ENCODE measurements around the gene SPPL2B. TPM values are rescaled to one million over a fixed set of nuclear protein-coding genes. Genes with fewer than 3 reads are reported as not detected.
"Not testable (repeated sequence)": the region's sequence is repeated elsewhere in the genome, so short reads cannot be mapped to it uniquely, and the experiment has no call there.

The SPPL2B gene, protein sequence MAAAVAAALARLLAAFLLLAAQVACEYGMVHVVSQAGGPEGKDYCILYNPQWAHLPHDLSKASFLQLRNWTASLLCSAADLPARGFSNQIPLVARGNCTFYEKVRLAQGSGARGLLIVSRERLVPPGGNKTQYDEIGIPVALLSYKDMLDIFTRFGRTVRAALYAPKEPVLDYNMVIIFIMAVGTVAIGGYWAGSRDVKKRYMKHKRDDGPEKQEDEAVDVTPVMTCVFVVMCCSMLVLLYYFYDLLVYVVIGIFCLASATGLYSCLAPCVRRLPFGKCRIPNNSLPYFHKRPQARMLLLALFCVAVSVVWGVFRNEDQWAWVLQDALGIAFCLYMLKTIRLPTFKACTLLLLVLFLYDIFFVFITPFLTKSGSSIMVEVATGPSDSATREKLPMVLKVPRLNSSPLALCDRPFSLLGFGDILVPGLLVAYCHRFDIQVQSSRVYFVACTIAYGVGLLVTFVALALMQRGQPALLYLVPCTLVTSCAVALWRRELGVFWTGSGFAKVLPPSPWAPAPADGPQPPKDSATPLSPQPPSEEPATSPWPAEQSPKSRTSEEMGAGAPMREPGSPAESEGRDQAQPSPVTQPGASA
- total RNA-seq (100 to 1,000 TPM; 106 to 111 TPM), total RNA-seq (16.9 to 128 (median 51.7) reads per million in 172 experiments)
- polyA plus RNA-seq (2013, experiment 1 of 2) = 40.4 TPM
- 50.4 TPM for polyA plus RNA-seq (2013, experiment 2 of 2)

- peaks cover 26% of the 10 kb centered on the region for H3K36me3 ChIP-seq (ENCODE audit: insufficient read depth, low read length)
- H3K4me3 ChIP-seq (ENCODE audit: low read length) = peak within 1 kb of the TSS; percentile 96
- peaks cover 70% of the 10 kb centered on the region for H3K4me1 ChIP-seq (ENCODE audit: insufficient read depth, low read length)
- ChIA-PET CTCF (no interaction called here), POLR2A (interaction anchor here (0.6 to 1.7 kb wide), 11 partner anchors 13 to 245 kb away, joined by 3 to 7 read pairs (median 4); partner anchors contain the start of genes GADD45B and PLEKHJ1)
- peak within 1 kb of the TSS; percentile 57 to 78 for H3K27ac ChIP-seq (ENCODE audit: low read depth in 1 of 2, low read length in 2 of 2)
- no peaks in the 10 kb centered on the region for H3K9me3 Mint-ChIP-seq
- peaks cover 74% of the 10 kb centered on the region for H3K4me1 Mint-ChIP-seq (ENCODE audit: low read depth)
- TF ChIP-seq CTCF (IDR thresholded peaks at IDR 0.05) = no peak
- no peaks in the 10 kb centered on the region for H3K27me3 ChIP-seq (ENCODE audit: control insufficient read depth in 1 of 2, insufficient read depth in 2 of 2, low read length in 2 of 2)
- peak within 1 kb of the TSS; percentile 100 for H3K4me3 Mint-ChIP-seq
- ATAC-seq (ENCODE audit: poor library complexity) = peak; percentile 69
- H3K27me3 Mint-ChIP-seq = no peaks in the 10 kb centered on the region
- intact Hi-C loops (cut with DNase I, micrococcal nuclease) = loop anchor here (1.0 to 5.0 kb wide), 6 partner anchors 36 to 176 kb away; partner anchors contain the start of genes AP3D1 (in 1 of the 2), PLEKHJ1 (in 1 of the 2), SF3A2 (in 1 of the 2) and TIMM13 (in 1 of the 2)
- H3K27ac Mint-ChIP-seq = peak within 1 kb of the TSS; percentile 93
- peaks cover 47% of the 10 kb centered on the region for H3K36me3 Mint-ChIP-seq (ENCODE audit: low read depth)
- DNase-seq = peak; percentile 86 to 98 (median 92)
- no peaks in the 10 kb centered on the region for H3K9me3 ChIP-seq (ENCODE audit: control insufficient read depth in 1 of 2, insufficient read depth in 1 of 2, low read length in 2 of 2)
Observed at GRCh38 chr19:2328401-2329148, at the start of gene SPPL2B, which contains the start of gene LSM7. Gene SPPL2B (plus strand): TSS chr19:2328684. CDS start chr19:2328710, 26 bp downstream. Gene LSM7 (minus strand): TSS chr19:2328586. CDS start chr19:2328566, 20 bp downstream.

- ATAC-seq (ENCODE audit: poor library complexity) (no peak), DNase-seq (peak in 1 of 14 experiments; percentile 31)
- intact Hi-C loops (cut with DNase I, micrococcal nuclease) = no loop called here
- Mint-ChIP-seq H3K9me3 (no peaks in the 10 kb centered on the region), H3K27ac (no peak overlapping the region), H3K36me3 (ENCODE audit: low read depth) (peaks cover 4% of the 10 kb centered on the region), H3K4me3 (no peak overlapping the region), H3K27me3 (no peaks in the 10 kb centered on the region), H3K4me1 (ENCODE audit: low read depth) (peaks cover 15% of the 10 kb centered on the region)
- H3K27ac ChIP-seq (ENCODE audit: low read depth in 1 of 2, low read length in 2 of 2) = no peak overlapping the region
- no peaks in the 10 kb centered on the region for H3K27me3 ChIP-seq (ENCODE audit: control insufficient read depth in 1 of 2, insufficient read depth in 2 of 2, low read length in 2 of 2)
- H3K4me1 ChIP-seq (ENCODE audit: insufficient read depth, low read length) = peaks cover 25% of the 10 kb centered on the region
- peaks cover 6% of the 10 kb centered on the region for H3K36me3 ChIP-seq (ENCODE audit: insufficient read depth, low read length)
- TF ChIP-seq CTCF (IDR thresholded peaks at IDR 0.05) = no peak
- CTCF ChIA-PET = no interaction called here
- H3K4me3 ChIP-seq (ENCODE audit: low read length) = no peak overlapping the region
- POLR2A ChIA-PET = interaction anchor here (1.2 to 1.4 kb wide), 2 partner anchors 8 to 23 kb away, joined by 3 to 4 read pairs; no protein-coding TSS in a partner anchor
- no peaks in the 10 kb centered on the region for H3K9me3 ChIP-seq (ENCODE audit: control insufficient read depth in 1 of 2, insufficient read depth in 1 of 2, low read length in 2 of 2)
Observed at GRCh38 chr19:2280633-2281264, 47.7 kb upstream of the SPPL2B start.

DNA sequence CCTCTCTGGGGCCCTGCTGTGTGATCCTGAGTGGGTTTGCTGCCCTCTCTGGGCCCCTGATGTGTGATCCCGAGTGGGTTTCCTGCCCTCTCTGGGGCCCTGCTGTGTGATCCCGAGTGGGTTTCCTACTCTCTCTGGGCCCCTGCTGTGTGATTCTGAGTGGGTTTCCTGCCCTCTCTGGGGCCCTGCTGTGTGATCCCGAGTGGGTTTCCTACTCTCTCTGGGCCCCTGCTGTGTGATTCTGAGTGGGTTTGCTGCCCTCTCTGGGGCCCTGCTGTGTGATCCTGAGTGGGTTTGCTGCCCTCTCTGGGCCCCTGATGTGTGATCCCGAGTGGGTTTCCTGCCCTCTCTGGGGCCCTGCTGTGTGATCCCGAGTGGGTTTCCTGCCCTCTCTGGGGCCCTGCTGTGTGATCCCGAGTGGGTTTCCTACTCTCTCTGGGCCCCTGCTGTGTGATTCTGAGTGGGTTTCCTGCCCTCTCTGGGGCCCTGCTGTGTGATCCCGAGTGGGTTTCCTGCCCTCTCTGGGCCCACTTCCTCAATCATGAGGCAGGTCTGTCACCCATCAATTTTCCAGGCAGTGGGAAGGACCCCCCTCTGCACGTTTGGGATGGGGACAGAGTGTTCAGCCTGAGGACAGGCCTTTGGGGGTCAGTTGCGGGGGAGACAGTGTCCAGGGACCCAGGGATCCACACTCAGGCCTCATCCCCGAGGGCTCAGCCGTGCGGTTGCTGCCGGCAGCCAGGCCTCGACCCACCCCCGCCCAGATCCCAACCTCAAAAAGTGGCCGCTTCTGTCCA, 47.0 kb upstream of the SPPL2B start:
- POLR2A ChIA-PET = interaction anchor here (1.9 kb wide), 1 partner anchor 10 kb away, joined by 7 read pairs; no protein-coding TSS in a partner anchor
- H3K4me1 ChIP-seq (ENCODE audit: insufficient read depth, low read length) = peaks cover 25% of the 10 kb centered on the region
- H3K36me3 Mint-ChIP-seq (ENCODE audit: low read depth); H3K36me3 ChIP-seq (ENCODE audit: insufficient read depth, low read length); CTCF ChIA-PET; ATAC-seq (ENCODE audit: poor library complexity); H3K9me3 Mint-ChIP-seq; H3K27ac Mint-ChIP-seq; intact Hi-C loops (cut with DNase I, micrococcal nuclease); H3K27ac ChIP-seq (ENCODE audit: low read depth in 1 of 2, low read length in 2 of 2); H3K9me3 ChIP-seq (ENCODE audit: control insufficient read depth in 1 of 2, insufficient read depth in 1 of 2, low read length in 2 of 2); H3K27me3 ChIP-seq (ENCODE audit: control insufficient read depth in 1 of 2, insufficient read depth in 2 of 2, low read length in 2 of 2); H3K27me3 Mint-ChIP-seq: not testable (repeated sequence)
- peak overlapping the region; percentile 37 for H3K4me3 ChIP-seq (ENCODE audit: low read length)
- H3K4me1 Mint-ChIP-seq (ENCODE audit: low read depth) = peaks cover 15% of the 10 kb centered on the region
- peak overlapping the region; percentile 11 for H3K4me3 Mint-ChIP-seq
- peak in 1 of 14 experiments; percentile 26 for DNase-seq
